HG03097 (cell line): Measurements from ENCODE around the gene TP53TG5.

Source experiments
- ATAC-seq: cut with Tn5 transposase; IDR thresholded peaks from one replicate; pipeline ENCODE4 v1.9.1; 2021; ENCODE audit not compliant: unreplicated experiment, low FRiP score

Gene TP53TG5

DNA sequence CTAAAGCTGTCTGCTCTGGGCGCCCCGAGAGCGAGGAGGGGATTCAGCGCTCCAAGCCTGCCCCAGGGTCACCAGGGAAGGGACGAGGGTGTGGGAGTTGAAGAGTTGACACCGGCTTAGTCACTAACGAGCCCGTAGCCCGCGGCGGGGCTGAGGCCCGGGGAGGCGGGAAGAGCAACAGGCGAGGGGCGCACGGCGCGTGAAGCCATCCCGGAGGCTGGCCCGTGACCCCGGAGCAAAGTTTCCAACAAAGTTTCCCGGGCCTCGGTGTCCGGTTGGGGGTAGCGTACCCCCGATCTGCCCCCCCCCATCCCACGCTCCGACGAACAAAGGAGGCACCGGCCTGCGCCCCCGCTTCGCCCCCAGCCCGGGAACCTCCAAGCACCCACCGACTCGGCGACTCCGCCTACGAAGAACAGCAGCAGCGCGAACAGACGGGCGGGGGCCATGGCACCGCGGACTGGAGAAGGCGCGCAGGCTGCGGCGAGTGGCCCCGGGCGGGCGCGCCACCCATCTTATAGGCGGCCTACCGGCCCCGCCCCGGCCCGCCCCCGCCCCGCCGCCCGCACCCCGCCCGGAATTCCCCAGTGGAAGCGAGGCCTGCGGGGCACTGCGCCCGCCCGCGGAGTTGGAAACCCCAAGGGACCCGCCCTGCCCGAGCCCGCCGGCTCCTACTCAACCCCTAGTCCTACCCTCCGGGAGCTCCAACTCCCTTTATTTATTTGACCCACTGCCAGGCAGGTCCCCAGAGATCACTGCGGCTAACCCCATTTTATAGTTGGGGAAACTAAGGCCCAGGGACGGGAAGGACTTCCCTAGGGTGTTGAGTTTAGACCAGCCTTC lies 30.0 kb downstream of the TP53TG5 start, which contains the start of gene SDC4:
SDC4 (minus strand) TSS at position 489 of the 843 bp plus-strand sequence; CDS start at position 449, 40 bp downstream.
- ATAC-seq = no peak

DNA sequence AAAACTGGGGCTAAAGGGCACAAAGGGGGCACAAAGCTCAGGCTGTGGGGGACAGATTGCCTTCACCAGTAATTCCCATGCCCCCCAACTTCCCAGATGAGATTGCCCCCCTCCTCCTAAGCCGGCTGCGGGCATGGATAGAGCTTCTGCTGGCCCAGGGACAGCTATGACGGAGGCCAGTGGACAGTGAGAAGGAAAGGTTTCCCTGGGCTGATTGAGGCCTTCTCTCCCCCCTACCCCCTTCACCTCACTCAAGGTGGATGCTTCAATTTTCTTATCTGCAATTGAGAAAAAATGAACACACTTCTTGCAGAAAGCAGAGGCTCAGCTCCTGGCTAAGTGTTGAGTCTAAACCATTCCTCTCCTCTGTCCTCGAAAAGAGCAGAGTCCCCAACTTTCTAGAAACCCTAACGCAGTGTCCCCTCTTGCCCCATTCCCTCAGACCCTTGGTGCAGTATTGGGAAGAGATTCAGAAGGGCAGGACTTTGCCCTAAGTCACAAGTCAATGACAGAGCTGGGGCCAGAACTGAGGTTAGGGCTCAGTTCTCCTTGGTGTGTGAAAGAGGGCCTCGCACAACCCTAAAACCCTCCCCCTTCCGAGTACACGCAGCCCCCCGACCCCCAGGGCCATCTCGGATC lies 30.7 kb downstream of the TP53TG5 start:
- ATAC-seq = no peak

- no peak for ATAC-seq
Observed at GRCh38 chr20:45346851-45347250, 31.3 kb downstream of the TP53TG5 start.

GRCh38 chr20:45346291-45346718 lies 31.8 kb downstream of the TP53TG5 start:
- ATAC-seq = no peak

GRCh38 chr20:45345104-45345936 lies 32.8 kb downstream of the TP53TG5 start:
- ATAC-seq = no peak

- ATAC-seq = no peak
Observed at GRCh38 chr20:45344168-45344860, 33.8 kb downstream of the TP53TG5 start.

DNA sequence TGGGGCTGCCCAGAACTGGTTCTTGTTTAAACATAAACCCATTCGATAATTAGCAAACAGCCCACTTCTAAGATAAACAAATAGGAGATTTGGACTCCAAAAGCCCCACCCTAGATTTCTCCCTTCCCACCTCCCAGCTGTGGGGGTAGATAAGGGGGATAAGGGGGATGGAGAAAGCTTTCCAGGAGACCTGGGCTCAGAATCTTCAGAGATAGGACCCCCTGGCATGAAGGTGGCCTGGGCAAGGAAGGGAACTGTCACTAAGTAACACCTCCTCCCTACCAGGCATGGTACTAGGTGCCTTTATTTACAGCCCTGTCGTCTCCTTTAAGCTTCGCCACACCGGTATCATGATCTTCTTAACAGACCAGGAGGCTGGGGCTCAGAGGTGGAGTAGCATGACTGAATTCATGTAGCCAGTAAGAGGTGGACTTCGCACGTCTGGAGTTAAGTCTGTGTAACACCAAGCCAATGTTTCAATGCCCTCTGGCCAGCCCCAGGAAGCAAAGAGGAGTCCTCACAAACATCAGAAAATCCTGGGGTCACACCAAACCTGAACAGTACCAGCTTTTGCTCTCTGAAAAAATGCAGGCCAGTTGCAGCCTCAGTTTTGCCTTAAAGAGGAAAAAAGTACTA lies 34.5 kb downstream of the TP53TG5 start:
- no peak for ATAC-seq

GRCh38 chr20:45342855-45343531 lies 35.1 kb downstream of the TP53TG5 start:
- ATAC-seq = no peak

GRCh38 chr20:45341939-45342854 lies 35.9 kb downstream of the TP53TG5 start:
- no peak for ATAC-seq

DNA sequence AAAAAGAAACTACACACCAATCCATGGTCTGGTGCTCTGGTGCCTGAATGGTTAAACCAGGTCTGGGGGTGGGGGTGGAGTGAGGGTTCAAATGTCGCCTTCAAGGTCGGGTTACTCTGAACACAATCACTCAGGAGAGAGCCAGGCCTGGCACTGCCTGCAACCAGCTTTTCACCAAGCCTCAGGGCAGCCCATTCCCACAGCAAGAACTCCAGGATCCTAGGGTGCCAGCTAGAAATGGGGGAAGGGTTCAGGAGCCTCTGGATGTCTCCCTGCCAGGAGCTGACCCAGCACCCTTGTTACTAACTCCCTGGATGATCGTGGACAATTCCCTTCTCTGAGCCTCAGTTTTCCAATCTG lies 36.6 kb downstream of the TP53TG5 start:
- no peak for ATAC-seq

GRCh38 chr20:45340951-45341350 lies 37.2 kb downstream of the TP53TG5 start:
- ATAC-seq = no peak

DNA sequence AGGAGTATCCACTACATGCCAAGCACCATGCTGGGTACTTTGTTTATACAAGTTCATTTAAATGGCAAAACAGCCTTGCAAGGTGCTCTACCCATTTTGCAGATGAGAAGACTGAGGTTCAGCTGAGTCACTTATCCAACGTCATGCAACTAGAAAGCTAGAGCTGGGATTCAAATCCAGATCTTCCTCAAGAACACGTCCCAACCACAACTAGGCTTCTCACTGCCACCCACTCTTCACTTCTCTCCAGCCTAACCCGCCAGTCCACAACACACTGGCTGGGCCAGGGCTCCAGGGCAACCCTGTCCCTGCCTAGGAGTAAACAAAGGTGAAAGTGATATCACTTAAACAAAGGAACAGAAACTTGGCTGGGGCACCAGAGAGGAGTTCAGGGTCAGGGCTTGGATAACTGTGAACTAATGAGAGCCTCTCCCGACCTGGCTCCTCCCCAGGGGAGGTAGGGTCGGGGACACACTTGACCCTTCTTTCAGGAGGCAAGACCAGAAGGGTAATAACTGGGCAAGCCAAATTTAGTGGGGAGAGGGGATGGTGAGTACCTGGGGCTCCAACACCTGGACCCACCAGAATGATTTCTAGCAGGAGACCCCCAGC lies 37.8 kb downstream of the TP53TG5 start:
- ATAC-seq = no peak

DNA sequence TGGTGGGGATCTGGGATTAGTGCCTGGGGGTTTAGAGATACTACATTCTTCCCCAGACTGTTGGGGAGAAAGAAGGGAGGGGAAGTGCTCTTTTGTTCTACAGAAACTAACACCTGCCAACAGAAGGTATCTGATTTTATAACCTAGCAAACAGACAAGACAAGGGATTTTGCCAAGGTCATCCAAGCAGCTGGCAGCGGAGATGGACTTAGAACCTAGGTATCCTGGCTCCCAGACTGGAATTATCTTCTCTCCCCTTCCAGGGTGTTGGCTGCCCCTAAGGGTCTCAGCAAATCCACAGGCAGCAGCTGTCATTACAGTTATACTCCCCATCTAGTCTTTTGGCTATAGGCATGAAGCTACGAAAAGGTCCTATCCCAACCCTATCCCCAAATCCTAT lies 38.3 kb downstream of the TP53TG5 start:
- no peak for ATAC-seq

DNA sequence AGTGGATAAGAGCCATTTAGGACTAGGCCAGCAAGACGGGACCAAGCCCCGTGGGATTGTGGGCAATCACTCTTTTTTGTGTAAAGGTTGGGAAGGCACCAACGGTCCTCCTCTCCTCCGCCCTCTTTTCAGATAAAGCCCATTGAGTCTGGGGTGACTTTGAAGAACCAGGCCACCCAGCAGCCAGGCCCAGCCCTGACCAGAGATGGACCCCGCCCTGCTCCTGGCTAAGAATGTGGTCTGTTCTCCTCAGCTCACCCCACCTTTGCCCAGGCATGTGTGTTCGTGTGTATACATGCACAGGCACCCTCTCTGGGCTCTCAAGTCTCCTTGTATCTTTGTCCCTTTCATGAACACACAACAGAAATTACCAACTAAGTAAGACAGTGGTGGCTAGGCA lies 39.0 kb downstream of the TP53TG5 start:
- no peak for ATAC-seq

DNA sequence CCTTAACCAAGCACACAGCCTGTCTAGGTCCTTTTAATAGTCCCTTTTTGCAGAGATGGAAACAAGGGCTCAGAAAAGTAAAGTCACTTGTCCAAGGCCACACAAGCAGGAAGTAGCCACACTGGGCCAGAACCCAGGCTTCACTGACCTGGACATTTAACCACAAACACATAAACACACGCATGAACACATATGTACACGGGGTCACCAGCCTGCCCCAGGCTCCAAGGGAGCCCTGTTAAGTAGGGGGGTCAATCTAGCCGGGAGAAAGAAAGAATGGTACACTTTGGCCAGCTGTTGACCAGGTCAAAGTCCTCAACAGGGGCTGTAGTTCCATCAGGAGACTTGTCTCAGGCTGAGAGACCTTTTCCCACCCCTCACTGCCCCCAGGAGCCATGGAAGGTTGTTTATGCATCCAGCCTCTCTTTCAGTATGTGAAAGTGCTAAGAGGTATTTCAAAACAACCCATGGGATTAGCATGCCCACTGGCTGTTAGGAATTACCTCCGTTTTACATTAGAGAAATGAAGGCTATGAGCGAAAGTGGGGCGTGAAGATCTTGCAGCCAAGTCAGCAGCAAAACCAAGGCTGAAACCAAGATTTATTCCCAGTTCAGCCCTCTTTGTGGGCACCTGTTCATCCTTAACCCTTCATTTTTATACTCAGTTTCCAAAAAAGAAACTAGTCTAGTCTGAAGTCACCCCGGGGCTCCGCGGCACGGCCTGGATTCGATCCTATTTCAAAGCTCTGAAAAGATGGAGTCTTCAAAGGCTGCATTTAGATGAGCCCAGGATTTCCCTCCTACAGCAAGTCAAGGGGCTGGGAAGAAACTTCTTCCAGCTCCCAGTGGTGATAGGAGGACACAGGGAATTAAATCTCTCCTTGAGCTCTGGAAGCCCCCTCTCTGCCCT lies 39.7 kb downstream of the TP53TG5 start:
- ATAC-seq = no peak

- no peak for ATAC-seq
Observed at GRCh38 chr20:45337367-45338120, 40.6 kb downstream of the TP53TG5 start.
